ENCODE results near the gene KCNQ1.

KCNQ1 gene

GRCh38 chr11:2401436-2401984 is 43.3 kb upstream of the KCNQ1 start:
- no peak for FAIRE-seq
- no peak for DNase-seq (ENCODE audit: insufficient read length)
- TF ChIP-seq TAF1 (IDR thresholded peaks at IDR 0.05; ENCODE audit: borderline replicate concordance, low read depth, low read length) (no peak), POLR2A (IDR thresholded peaks at IDR 0.05; ENCODE audit: low read depth, low read length) (no peak), POLR2AphosphoS5 (IDR thresholded peaks at IDR 0.05; ENCODE audit: low read depth, low read length) (no peak)

- FAIRE-seq (no peak), DNase-seq (ENCODE audit: insufficient read length) (no peak)
- TF ChIP-seq POLR2A (IDR thresholded peaks at IDR 0.05; ENCODE audit: low read depth, low read length): no peak
- no peak for TF ChIP-seq POLR2AphosphoS5 (IDR thresholded peaks at IDR 0.05; ENCODE audit: low read depth, low read length)
- no peak for TF ChIP-seq TAF1 (IDR thresholded peaks at IDR 0.05; ENCODE audit: borderline replicate concordance, low read depth, low read length)
Measured at GRCh38 chr11:2402106-2402505, 42.7 kb upstream of the KCNQ1 start.

- DNase-seq (ENCODE audit: insufficient read length): no peak
- TF ChIP-seq TAF1 (IDR thresholded peaks at IDR 0.05; ENCODE audit: borderline replicate concordance, low read depth, low read length) (no peak), POLR2A (IDR thresholded peaks at IDR 0.05; ENCODE audit: low read depth, low read length) (no peak), POLR2AphosphoS5 (IDR thresholded peaks at IDR 0.05; ENCODE audit: low read depth, low read length) (no peak)
- FAIRE-seq: no peak
Measured at GRCh38 chr11:2402890-2403645, 41.7 kb upstream of the KCNQ1 start.

- TF ChIP-seq POLR2AphosphoS5 (IDR thresholded peaks at IDR 0.05; ENCODE audit: low read depth, low read length): no peak
- TF ChIP-seq TAF1 (IDR thresholded peaks at IDR 0.05; ENCODE audit: borderline replicate concordance, low read depth, low read length): no peak
- no peak for TF ChIP-seq POLR2A (IDR thresholded peaks at IDR 0.05; ENCODE audit: low read depth, low read length)
- DNase-seq (ENCODE audit: insufficient read length): no peak
- no peak for FAIRE-seq
Measured at GRCh38 chr11:2404735-2405196, 40.0 kb upstream of the KCNQ1 start.

GRCh38 chr11:2406451-2406850 is 38.4 kb upstream of the KCNQ1 start:
- TF ChIP-seq TAF1 (IDR thresholded peaks at IDR 0.05; ENCODE audit: borderline replicate concordance, low read depth, low read length) (no peak), POLR2AphosphoS5 (IDR thresholded peaks at IDR 0.05; ENCODE audit: low read depth, low read length) (no peak), POLR2A (IDR thresholded peaks at IDR 0.05; ENCODE audit: low read depth, low read length) (no peak)
- DNase-seq (ENCODE audit: insufficient read length) (no peak), FAIRE-seq (no peak)

GRCh38 chr11:2406878-2407410 is 37.9 kb upstream of the KCNQ1 start:
- TF ChIP-seq POLR2A (IDR thresholded peaks at IDR 0.05; ENCODE audit: low read depth, low read length) (no peak), TAF1 (IDR thresholded peaks at IDR 0.05; ENCODE audit: borderline replicate concordance, low read depth, low read length) (no peak), POLR2AphosphoS5 (IDR thresholded peaks at IDR 0.05; ENCODE audit: low read depth, low read length) (no peak)
- FAIRE-seq (no peak), DNase-seq (ENCODE audit: insufficient read length) (no peak)

- no peak for FAIRE-seq
- TF ChIP-seq POLR2A (IDR thresholded peaks at IDR 0.05; ENCODE audit: low read depth, low read length) (no peak), POLR2AphosphoS5 (IDR thresholded peaks at IDR 0.05; ENCODE audit: low read depth, low read length) (no peak), TAF1 (IDR thresholded peaks at IDR 0.05; ENCODE audit: borderline replicate concordance, low read depth, low read length) (no peak)
- no peak for DNase-seq (ENCODE audit: insufficient read length)
Measured at GRCh38 chr11:2408671-2409070, 36.1 kb upstream of the KCNQ1 start.

- DNase-seq (ENCODE audit: insufficient read length) (no peak), FAIRE-seq (no peak)
Measured at GRCh38 chr11:2409126-2409525, 35.7 kb upstream of the KCNQ1 start.

GRCh38 chr11:2409611-2410468 is 35.0 kb upstream of the KCNQ1 start:
- FAIRE-seq: no peak
- DNase-seq (ENCODE audit: insufficient read length): no peak
- TF ChIP-seq POLR2AphosphoS5 (IDR thresholded peaks at IDR 0.05; ENCODE audit: low read depth, low read length) (no peak), POLR2A (IDR thresholded peaks at IDR 0.05; ENCODE audit: low read depth, low read length) (no peak), TAF1 (IDR thresholded peaks at IDR 0.05; ENCODE audit: borderline replicate concordance, low read depth, low read length) (no peak)

More at GRCh38 chr11:2409126-2409525, 35.7 kb upstream of the KCNQ1 start:
- TF ChIP-seq TAF1 (IDR thresholded peaks at IDR 0.05; ENCODE audit: borderline replicate concordance, low read depth, low read length) (no peak), POLR2A (IDR thresholded peaks at IDR 0.05; ENCODE audit: low read depth, low read length) (no peak), POLR2AphosphoS5 (IDR thresholded peaks at IDR 0.05; ENCODE audit: low read depth, low read length) (no peak)

GRCh38 chr11:2410616-2411015 is 34.2 kb upstream of the KCNQ1 start:
- DNase-seq (ENCODE audit: insufficient read length) (no peak), FAIRE-seq (no peak)
- TF ChIP-seq TAF1 (IDR thresholded peaks at IDR 0.05; ENCODE audit: borderline replicate concordance, low read depth, low read length): no peak
- TF ChIP-seq POLR2AphosphoS5 (IDR thresholded peaks at IDR 0.05; ENCODE audit: low read depth, low read length): no peak
- TF ChIP-seq POLR2A (IDR thresholded peaks at IDR 0.05; ENCODE audit: low read depth, low read length): no peak

Data from GM12892 (cell line).